ENCODE measurements around the gene AMPH. TPM values are rescaled to one million over a fixed set of nuclear protein-coding genes. Genes with fewer than 3 reads are reported as not detected.

The AMPH gene
- total and polyA plus RNA-seq, 9 of the 15 experiments (the other 6 are each of a cell fraction or from before 2014, with no cell fraction given): 0.03 to 0.35 TPM; not detected in 7

- BruUV-seq (replicated peaks): no TSS peak
- CTCF ChIA-PET (ENCODE audit: low intra/inter-chr PET ratio): no interaction called here
- no peak for DNase-seq (ENCODE audit: extremely low read depth in 1 of 4, low spot score in 3 of 4)
- Histone ChIP-seq H3K9me1 (ENCODE audit: control insufficient read depth, insufficient read depth, low read length) (no peaks in the 10 kb centered on the region), H4K20me1 (replicated peaks; ENCODE audit: control insufficient read depth, insufficient read depth, low read length) (no peaks in the 10 kb centered on the region), H3K4me2 (ENCODE audit: insufficient read depth, low read length) (no peak overlapping the region), H3K27ac (ENCODE audit: extremely low read depth, low read depth, low read length) (no peak overlapping the region), H3K9ac (ENCODE audit: insufficient read depth in 1 of 2, low read depth in 2 of 2, low read length in 2 of 2) (no peak overlapping the region), H2AFZ (ENCODE audit: low read depth, low read length) (no peak overlapping the region), H3K4me1 (replicated peaks in 1 of 2; ENCODE audit: control insufficient read depth in 2 of 2, insufficient read depth in 2 of 2, low read length in 2 of 2) (no peaks in the 10 kb centered on the region), H3K4me3 (no peak overlapping the region), H3K27me3 (ENCODE audit: control insufficient read depth in 2 of 2, insufficient read depth in 2 of 2, low read length in 2 of 2) (peaks cover 0 to under 1% of the 10 kb centered on the region in 2 experiments; a peak in 1 of 5 replicates), H3K36me3 (ENCODE audit: control insufficient read depth, insufficient read depth, low read length) (no peaks in the 10 kb centered on the region), H3K79me2 (ENCODE audit: control insufficient read depth, insufficient read depth, low read length) (no peaks in the 10 kb centered on the region), H3K9me3 (replicated peaks; ENCODE audit: control insufficient read depth, insufficient read depth, low read depth, low read length) (no peaks in the 10 kb centered on the region)
- POLR2A ChIA-PET: no interaction called here
- WGBS (ENCODE audit: insufficient coverage, low coverage, missing lambda C conversion rate): 0% methylated on average over 3 of the region's 3 CpGs
- no peak for ATAC-seq
- intact Hi-C loops (cut with micrococcal nuclease) (no loop called here), in situ Hi-C loops (cut with MboI) (no loop called here)
- no peak for FAIRE-seq
- TF ChIP-seq SP1 (CRISPR knock-in tag; IDR thresholded peaks at IDR 0.05) (no peak), CHCHD3 (CRISPR knock-in tag; IDR thresholded peaks at IDR 0.05) (no peak), TOE1 (IDR thresholded peaks at IDR 0.05; ENCODE audit: borderline replicate concordance) (no peak), TOE1 (CRISPR knock-in tag; IDR thresholded peaks at IDR 0.05; ENCODE audit: borderline replicate concordance, low read depth) (no peak), ZNF717 (CRISPR knock-in tag; IDR thresholded peaks at IDR 0.05) (no peak), ZZZ3 (IDR thresholded peaks at IDR 0.05) (no peak), MGA (IDR thresholded peaks at IDR 0.05) (no peak), ESRRB (CRISPR knock-in tag; IDR thresholded peaks at IDR 0.05; ENCODE audit: borderline replicate concordance) (no peak)
Measured at GRCh38 chr7:38600741-38601140, 30.4 kb downstream of the AMPH start.

Data from K562 (cell line).